T-helper 1 cell treated with Interleukin-12 subunit alpha and Interleukin-12 subunit beta and Interleukin-4 antibody, amounts not matched to agents 30 μg/mL and 1 μg/mL, for 36 hours (primary cell): ENCODE results near the gene KLF3.

Source experiments
- H3K27ac Mint-ChIP-seq: one replicate; pipeline ENCODE4 v1.8.0; 2021; ENCODE audit warnings: mild to moderate bottlenecking, mixed read lengths
- H3K27me3 Mint-ChIP-seq: one replicate; pipeline ENCODE4 v1.8.0; 2021; ENCODE audit warnings: low read depth, mixed read lengths
- H3K36me3 Mint-ChIP-seq: one replicate; pipeline ENCODE4 v1.8.0; 2021; ENCODE audit warnings: low read depth, mixed read lengths
- H3K4me1 Mint-ChIP-seq: one replicate; pipeline ENCODE4 v1.8.0; 2021; ENCODE audit warnings: low read depth, mixed read lengths
- H3K4me3 Mint-ChIP-seq: one replicate; pipeline ENCODE4 v1.8.0; 2021; ENCODE audit warnings: mild to moderate bottlenecking, moderate library complexity, mixed read lengths
- H3K9me3 Mint-ChIP-seq: one replicate; pipeline ENCODE4 v1.8.0; 2021; ENCODE audit warnings: mixed read lengths

Gene KLF3

GRCh38 chr4:38745881-38746280 lies 81.9 kb downstream of the KLF3 start:
- H3K4me3 Mint-ChIP-seq: no peak overlapping the region
- no peak overlapping the region for H3K27ac Mint-ChIP-seq

DNA sequence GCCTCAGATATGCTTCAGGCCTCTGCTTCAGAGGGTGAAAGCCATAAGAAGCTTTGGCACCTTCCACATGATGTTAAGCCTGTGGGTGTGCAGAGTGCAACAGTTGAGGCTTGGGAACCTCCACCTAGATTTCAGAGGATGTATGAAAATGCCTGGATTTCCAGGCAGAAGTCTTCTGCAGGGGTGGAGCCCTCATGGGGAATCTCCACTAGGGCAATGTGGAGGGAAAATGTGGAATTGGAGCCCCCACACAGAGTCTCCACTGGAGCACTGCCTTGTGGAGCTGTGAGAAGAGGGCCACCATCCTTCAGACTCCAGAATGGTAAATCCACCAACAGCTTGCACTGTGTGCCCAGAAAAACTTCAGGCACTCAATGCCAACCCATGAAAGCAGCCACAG lies 83.6 kb downstream of the KLF3 start:
- peaks cover 11% of the 10 kb centered on the region for H3K27me3 Mint-ChIP-seq
- H3K36me3 Mint-ChIP-seq: peaks cover 16% of the 10 kb centered on the region
- H3K27ac Mint-ChIP-seq: no peak overlapping the region
- peaks cover 26% of the 10 kb centered on the region for H3K9me3 Mint-ChIP-seq
- peaks cover 18% of the 10 kb centered on the region for H3K4me1 Mint-ChIP-seq
- H3K4me3 Mint-ChIP-seq: no peak overlapping the region

More at GRCh38 chr4:38745881-38746280, 81.9 kb downstream of the KLF3 start:
- H3K4me1 Mint-ChIP-seq: peaks cover 6% of the 10 kb centered on the region
- peaks cover 16% of the 10 kb centered on the region for H3K36me3 Mint-ChIP-seq
- peaks cover 11% of the 10 kb centered on the region for H3K27me3 Mint-ChIP-seq
- peaks cover 26% of the 10 kb centered on the region for H3K9me3 Mint-ChIP-seq

DNA sequence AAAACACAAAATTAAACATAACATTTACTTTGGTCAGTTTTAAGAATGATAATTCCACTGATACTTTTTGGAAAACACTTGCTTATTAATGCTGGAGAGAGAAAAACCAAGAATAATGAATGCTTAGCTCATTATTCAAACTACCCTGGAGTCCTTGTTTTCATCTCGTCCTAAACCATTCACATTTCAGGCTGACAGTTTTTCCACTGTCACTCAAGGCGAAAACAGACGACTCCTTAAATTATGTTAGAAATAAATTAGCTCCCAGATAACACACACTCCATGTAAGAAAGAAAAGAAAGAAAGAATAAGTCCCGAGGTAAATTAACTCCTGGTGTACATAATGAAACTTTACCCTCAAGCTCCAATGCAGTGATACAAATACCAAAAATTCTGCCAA lies 85.3 kb downstream of the KLF3 start:
- no peak overlapping the region for H3K27ac Mint-ChIP-seq
- H3K4me3 Mint-ChIP-seq: no peak overlapping the region
- H3K36me3 Mint-ChIP-seq: peaks cover 16% of the 10 kb centered on the region
- H3K9me3 Mint-ChIP-seq: peaks cover 26% of the 10 kb centered on the region
- peaks cover 6% of the 10 kb centered on the region for H3K27me3 Mint-ChIP-seq
- peaks cover 12% of the 10 kb centered on the region for H3K4me1 Mint-ChIP-seq
